B cell (primary cell): ENCODE data around the gene FRYL. TPM values are rescaled to one million over a fixed set of nuclear protein-coding genes. Genes with fewer than 3 reads are reported as not detected.

Experiments
- ATAC-seq: fragments of 200-7000 bp; cut with Tn5 transposase; one replicate; pipeline ENCODE4 v1.10.0; 2021; ENCODE audit warnings: low read depth, mild to moderate bottlenecking, moderate number of reproducible peaks, moderate library complexity
- CTCF ChIA-PET: fragments of 350-600 bp; sonication (Branson Sonifier 250); formaldehyde crosslinking; loops from one replicate; lab custom pipeline; 2021; ENCODE audit warnings: antibody characterized with exemption, inconsistent platforms; lab: Charles Lee
- POLR2A ChIA-PET: fragments of 350-600 bp; sonication (Branson Sonifier 250); formaldehyde crosslinking; loops from one replicate; lab custom pipeline; 2021; ENCODE audit warnings: antibody characterized with exemption; lab: Charles Lee
- DNase-seq: peaks from one replicate; pipeline ENCODE4 v3.0.0; 2013
- H2AFZ ChIP-seq: 2 replicates; pipeline ENCODE4 v1.6.1; 2012; ENCODE audit warnings: mild to moderate bottlenecking, low read depth, low read length; ENCODE audit not compliant: insufficient read depth, poor library complexity, severe bottlenecking
- H3K27ac ChIP-seq, 2 donors: 1 replicate in 1 of 2; 2 replicates in 1 of 2; pipeline ENCODE4 v1.5.1; 2012 to 2013; ENCODE audit warnings: low read length in 2 of 2, mild to moderate bottlenecking in 2 of 2, moderate library complexity in 1 of 2
- H3K27me3 ChIP-seq, 4 experiments: fragments of 200-600 bp in 1 of 4; sonication (generic) in 1 of 4; replicated peaks in 1 of 4; 1 replicate in 2 of 4; 2 replicates in 2 of 4; pipeline versions ENCODE4 v1.6.1 to v1.7.0; 2013 to 2016; ENCODE audit warnings: low read length in 3 of 4, mild to moderate bottlenecking in 2 of 4, mixed read lengths in 1 of 4, moderate library complexity in 1 of 4; ENCODE audit not compliant: insufficient read depth in 4 of 4, control insufficient read depth in 3 of 4; ENCODE audit errors: control extremely low read depth in 1 of 4
- H3K36me3 ChIP-seq, 2 experiments: replicated peaks in 1 of 2; 1 replicate in 1 of 2; 2 replicates in 1 of 2; pipeline versions ENCODE4 v1.6.1 to v1.7.1; 2013; ENCODE audit warnings: low read length in 1 of 2; ENCODE audit not compliant: insufficient read depth in 2 of 2, control insufficient read depth in 1 of 2; ENCODE audit errors: control extremely low read depth in 1 of 2, extremely low read depth in 1 of 2
- H3K4me1 ChIP-seq, 2 donors: fragments of 200-600 bp in 1 of 2; sonication (generic) in 1 of 2; 1 replicate in 1 of 2; 2 replicates in 1 of 2; pipeline versions ENCODE4 v1.5.1 to v1.6.1; 2013 to 2017; ENCODE audit warnings: low read length in 2 of 2; ENCODE audit not compliant: control insufficient read depth in 2 of 2, insufficient read depth in 2 of 2
- H3K4me2 ChIP-seq: replicated peaks from 2 replicates; pipeline ENCODE3; 2012; ENCODE audit warnings: mild to moderate bottlenecking, low read depth, low read length; ENCODE audit not compliant: poor library complexity, severe bottlenecking
- H3K4me3 ChIP-seq, 5 experiments: fragments of 200-600 bp in 1 of 5; sonication (generic) in 1 of 5; 1 replicate in 3 of 5; 2 replicates in 2 of 5; pipeline versions ENCODE4 v1.5.1 to v1.7.0; 2011 to 2016; ENCODE audit warnings: low read length in 4 of 5, mild to moderate bottlenecking in 4 of 5, low read depth in 2 of 5, control low read depth in 1 of 5, moderate library complexity in 1 of 5; ENCODE audit not compliant: insufficient read depth in 1 of 5; ENCODE audit errors: control extremely low read depth in 1 of 5, extremely low read depth in 1 of 5
- H3K79me2 ChIP-seq: fragments of 200-600 bp; sonication (generic); one replicate; pipeline ENCODE4 v1.6.0; 2016; ENCODE audit warnings: low read length; ENCODE audit not compliant: control insufficient read depth, insufficient read depth
- H3K9ac ChIP-seq: fragments of 200-600 bp; sonication (generic); 2 replicates; pipeline ENCODE4 v1.6.1; 2017; ENCODE audit warnings: mild to moderate bottlenecking, low read length, moderate library complexity
- H3K9me3 ChIP-seq, 3 donors: one replicate each; pipeline versions ENCODE4 v1.6.1 to v1.7.1; 2013; ENCODE audit warnings: low read length in 2 of 3; ENCODE audit not compliant: control insufficient read depth in 2 of 3, insufficient read depth in 1 of 3; ENCODE audit errors: control extremely low read depth in 1 of 3
- H4K20me1 ChIP-seq: 2 replicates; pipeline ENCODE4 v1.6.0; 2012; ENCODE audit warnings: mild to moderate bottlenecking, low read length; ENCODE audit not compliant: insufficient read depth, control insufficient read depth, poor library complexity, severe bottlenecking
- H3K27ac Mint-ChIP-seq: one replicate; pipeline ENCODE4 v1.8.0; 2021; ENCODE audit warnings: mixed read lengths
- H3K27me3 Mint-ChIP-seq: one replicate; pipeline ENCODE4 v1.8.0; 2021; ENCODE audit warnings: mixed read lengths
- H3K4me1 Mint-ChIP-seq: one replicate; pipeline ENCODE4 v1.8.0; 2021; ENCODE audit warnings: mixed read lengths
- H3K4me3 Mint-ChIP-seq: one replicate; pipeline ENCODE4 v1.8.0; 2021; ENCODE audit warnings: mixed read lengths
- H3K9me3 Mint-ChIP-seq: one replicate; pipeline ENCODE4 v1.8.0; 2022; ENCODE audit warnings: mixed read lengths; ENCODE audit not compliant: insufficient read depth
- EZH2 ChIP-seq: IDR thresholded peaks from 2 replicates; pipeline ENCODE4 v1.6.1; 2012; ENCODE audit warnings: borderline replicate concordance, low read depth, mild to moderate bottlenecking, moderate library complexity, low read length; ENCODE audit not compliant: insufficient read depth, poor library complexity, severe bottlenecking
- WGBS: methylation state at CpG from one replicate; pipeline ENCODE4 v1.1.5; 2013; ENCODE audit warnings: missing lambda C conversion rate; ENCODE audit not compliant: insufficient coverage; 5-methylcytosine and 5-hydroxymethylcytosine counted together
- intact Hi-C: fragments of 100-400 bp; cut with micrococcal nuclease; formaldehyde crosslinking; loops from one replicate; pipeline ENCODE4 v1.10.0; 2022
- polyA plus RNA-seq: library from polyadenylated mRNA; depleted of rRNA; stranded (reverse); fragments of >200 nt; gene quantifications from 2 replicates; pipeline ENCODE4 v1.2.3, GENCODE V29; 2012
- total RNA-seq, 2 donors: library from RNA; stranded (reverse); fragments of 120-200 nt in 1 of 2; gene quantifications; 1 replicate in 1 of 2; 2 replicates in 1 of 2; pipeline versions ENCODE4 v1.2.3 to v1.2.4, GENCODE V29; 2013 to 2022
- TF ChIP-seq, protein P1 (sequence below): fragments of 200-600 bp; IDR thresholded peaks from one replicate; pipeline ENCODE4 v1.8.0; 2022; ENCODE audit warnings: antibody characterized with exemption, mild to moderate bottlenecking

Gene FRYL
- total and polyA plus RNA-seq, 2 donors (not counting 1 experiment from before 2014, with no cell fraction given) = 15.5 to 138 TPM

DNA sequence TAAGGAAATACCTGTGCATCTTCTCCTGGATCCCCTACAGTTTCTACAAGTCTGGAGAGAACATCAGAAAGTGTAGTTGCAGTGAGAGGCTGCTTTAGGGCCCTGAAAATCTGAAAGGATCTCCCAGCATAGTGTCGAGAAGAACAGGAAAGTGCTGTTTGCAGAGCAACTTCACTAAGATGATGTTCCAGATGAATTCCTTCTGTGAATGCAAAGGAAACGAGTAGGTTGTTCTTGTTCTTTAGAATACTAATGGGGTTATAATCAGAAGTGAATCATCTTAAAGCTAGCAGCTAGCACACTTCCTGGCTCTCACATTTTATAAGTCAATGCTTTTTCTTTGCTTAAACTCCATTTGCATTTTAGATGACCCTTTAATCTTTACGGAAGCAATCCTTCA, 236.3 kb downstream of the FRYL start:
- Mint-ChIP-seq H3K9me3 (no peaks in the 10 kb centered on the region), H3K27me3 (no peaks in the 10 kb centered on the region), H3K4me1 (no peaks in the 10 kb centered on the region), H3K27ac (no peak overlapping the region), H3K4me3 (no peak overlapping the region)
- H3K9ac ChIP-seq = no peak overlapping the region
- intact Hi-C loops = no loop called here
- no peak for TF ChIP-seq EZH2
- TF ChIP-seq, protein P1, sequence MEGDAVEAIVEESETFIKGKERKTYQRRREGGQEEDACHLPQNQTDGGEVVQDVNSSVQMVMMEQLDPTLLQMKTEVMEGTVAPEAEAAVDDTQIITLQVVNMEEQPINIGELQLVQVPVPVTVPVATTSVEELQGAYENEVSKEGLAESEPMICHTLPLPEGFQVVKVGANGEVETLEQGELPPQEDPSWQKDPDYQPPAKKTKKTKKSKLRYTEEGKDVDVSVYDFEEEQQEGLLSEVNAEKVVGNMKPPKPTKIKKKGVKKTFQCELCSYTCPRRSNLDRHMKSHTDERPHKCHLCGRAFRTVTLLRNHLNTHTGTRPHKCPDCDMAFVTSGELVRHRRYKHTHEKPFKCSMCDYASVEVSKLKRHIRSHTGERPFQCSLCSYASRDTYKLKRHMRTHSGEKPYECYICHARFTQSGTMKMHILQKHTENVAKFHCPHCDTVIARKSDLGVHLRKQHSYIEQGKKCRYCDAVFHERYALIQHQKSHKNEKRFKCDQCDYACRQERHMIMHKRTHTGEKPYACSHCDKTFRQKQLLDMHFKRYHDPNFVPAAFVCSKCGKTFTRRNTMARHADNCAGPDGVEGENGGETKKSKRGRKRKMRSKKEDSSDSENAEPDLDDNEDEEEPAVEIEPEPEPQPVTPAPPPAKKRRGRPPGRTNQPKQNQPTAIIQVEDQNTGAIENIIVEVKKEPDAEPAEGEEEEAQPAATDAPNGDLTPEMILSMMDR = no peak
- ATAC-seq (no peak), DNase-seq (no peak)
- no peaks in the 10 kb centered on the region for H3K4me1 ChIP-seq
- ChIA-PET CTCF (no interaction called here), POLR2A (no interaction called here)
- no peak overlapping the region for H3K4me3 ChIP-seq
- no peaks in the 10 kb centered on the region for H3K9me3 ChIP-seq
- no peak overlapping the region for H3K4me2 ChIP-seq
- H3K27me3 ChIP-seq = no peaks in the 10 kb centered on the region
- no peak overlapping the region for H3K27ac ChIP-seq
- no peaks in the 10 kb centered on the region for H4K20me1 ChIP-seq
- no peak overlapping the region for H2AFZ ChIP-seq
- peaks cover 4 to 80% of the 10 kb centered on the region in 2 experiments for H3K36me3 ChIP-seq
- H3K79me2 ChIP-seq = no peaks in the 10 kb centered on the region
- 86% methylated on average over 2 of the region's 3 CpGs for WGBS

DNA sequence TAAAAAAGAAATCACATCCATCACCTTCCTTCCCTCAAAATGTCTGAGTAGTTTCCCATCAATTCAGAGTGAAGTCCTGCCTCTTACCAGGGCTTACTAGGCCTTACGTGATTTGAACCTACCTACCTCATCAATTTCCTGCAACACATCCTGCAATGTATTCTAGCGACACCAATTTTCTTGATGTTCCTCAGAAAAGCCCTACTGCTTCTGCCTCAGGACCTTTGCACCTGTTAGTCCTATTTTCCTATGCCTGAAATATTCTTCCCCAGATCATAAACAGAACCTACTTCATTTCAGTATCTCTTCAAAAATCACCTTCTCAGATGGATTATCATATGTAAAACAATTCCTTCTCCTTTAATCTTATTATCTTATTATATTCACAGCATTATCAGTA, 237.2 kb downstream of the FRYL start:
- Histone ChIP-seq H4K20me1 (no peaks in the 10 kb centered on the region), H2AFZ (no peak overlapping the region), H3K4me2 (no peak overlapping the region), H3K27ac (no peak overlapping the region), H3K27me3 (no peaks in the 10 kb centered on the region), H3K4me1 (no peaks in the 10 kb centered on the region), H3K79me2 (no peaks in the 10 kb centered on the region), H3K36me3 (peaks cover 4 to 71% of the 10 kb centered on the region in 2 experiments), H3K9ac (no peak overlapping the region), H3K4me3 (no peak overlapping the region), H3K9me3 (no peaks in the 10 kb centered on the region)
- H3K27me3 Mint-ChIP-seq = no peaks in the 10 kb centered on the region
- DNase-seq (no peak), ATAC-seq (no peak)
- 100% methylated on average over 2 of the region's 2 CpGs for WGBS
- H3K4me3 Mint-ChIP-seq = no peak overlapping the region
- intact Hi-C loops = no loop called here
- H3K27ac Mint-ChIP-seq = no peak overlapping the region
- TF ChIP-seq EZH2 = no peak
- TF ChIP-seq, protein P1 = no peak
- POLR2A ChIA-PET = no interaction called here
- H3K4me1 Mint-ChIP-seq = no peaks in the 10 kb centered on the region
- H3K9me3 Mint-ChIP-seq = no peaks in the 10 kb centered on the region
- CTCF ChIA-PET = no interaction called here
